SK-N-MC (cell line): ENCODE results near the gene LRIG3.

Experiments used
- EZH2 ChIP-seq: fragments of 200-600 bp; sonication (generic); IDR thresholded peaks from one replicate; pipeline ENCODE4 v1.6.1; 2017; ENCODE audit warnings: antibody characterized with exemption
- POLR2AphosphoS5 ChIP-seq: IDR thresholded peaks from 2 replicates; pipeline ENCODE4 v1.6.1; 2012; ENCODE audit warnings: mild to moderate bottlenecking, low read depth, low read length, borderline replicate concordance

GRCh38 chr12:58930770-58931324 is 10.5 kb upstream of the LRIG3 start:
- TF ChIP-seq POLR2AphosphoS5: no peak
- no peak for TF ChIP-seq EZH2
